HG02571 (cell line): Measurements from ENCODE around the gene SNCAIP.
"Not testable (repeated sequence)": the region's sequence is repeated elsewhere in the genome, so short reads cannot be mapped to it uniquely, and the experiment has no call there.

ENCODE experiments used
- ATAC-seq: cut with Tn5 transposase; IDR thresholded peaks from one replicate; pipeline ENCODE4 v1.9.1; 2021; ENCODE audit warnings: mild to moderate bottlenecking, moderate library complexity; ENCODE audit not compliant: unreplicated experiment

SNCAIP gene

DNA sequence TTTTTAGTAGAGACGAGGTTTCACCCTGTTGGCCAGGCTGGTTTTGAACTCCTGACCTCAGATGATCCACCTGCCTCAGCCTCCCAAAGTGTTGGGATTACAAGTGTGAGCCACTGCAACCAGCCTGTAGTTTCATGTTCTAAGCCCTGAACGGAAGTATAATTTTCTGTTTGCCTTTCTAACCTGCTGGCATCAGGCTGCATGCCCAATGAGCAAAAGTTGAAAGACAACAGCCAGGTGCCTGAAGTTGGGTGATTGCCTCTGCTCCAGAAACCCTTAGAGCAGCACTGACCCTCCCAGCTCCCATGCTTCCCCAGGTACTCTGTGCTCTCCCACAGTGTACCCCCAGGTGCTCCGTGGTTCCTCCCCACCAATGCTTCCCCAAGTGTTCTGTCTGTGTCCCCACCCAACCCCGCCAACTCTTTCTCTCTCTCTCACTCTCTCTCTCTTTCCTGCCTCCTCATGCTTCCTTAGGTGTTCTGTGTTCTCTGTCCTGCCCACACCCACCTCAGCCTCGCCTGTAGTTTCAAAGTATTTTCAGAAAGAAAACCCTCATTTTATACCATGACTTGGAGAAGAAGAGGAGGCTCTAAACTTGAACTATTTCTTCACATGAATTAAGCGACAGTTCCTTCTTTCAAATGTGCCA is 145.3 kb downstream of the SNCAIP start:
- ATAC-seq = no peak

DNA sequence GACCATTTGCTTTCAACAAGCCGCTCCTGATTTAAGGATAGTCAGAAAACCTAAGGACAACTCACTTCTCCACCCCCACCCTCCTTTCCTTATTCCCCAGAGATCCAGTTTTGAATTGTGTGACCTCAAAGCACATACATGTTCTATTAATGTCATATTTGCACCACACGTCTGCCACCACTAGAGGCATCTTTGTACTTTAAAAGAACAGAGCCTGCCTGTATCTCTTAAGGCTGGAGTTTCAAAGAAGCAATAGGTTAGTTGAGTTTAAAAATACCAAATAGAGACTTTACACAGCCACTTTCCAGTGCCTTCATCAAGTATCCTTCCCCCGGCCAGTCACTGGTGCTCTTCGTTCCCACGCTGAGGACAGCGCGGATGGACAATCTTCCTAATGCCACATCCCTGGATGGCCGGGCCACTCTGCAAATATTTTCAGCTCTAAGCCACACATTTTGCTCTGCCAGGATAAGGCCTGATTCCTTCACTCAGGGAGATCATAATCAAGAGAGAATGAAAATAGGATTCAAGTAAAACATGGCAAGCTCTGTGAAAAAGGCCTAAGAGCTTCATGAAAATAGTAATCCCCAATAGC is 146.3 kb downstream of the SNCAIP start:
- no peak for ATAC-seq

GRCh38 chr5:122462486-122462885 is 150.4 kb downstream of the SNCAIP start:
- ATAC-seq = no peak

DNA sequence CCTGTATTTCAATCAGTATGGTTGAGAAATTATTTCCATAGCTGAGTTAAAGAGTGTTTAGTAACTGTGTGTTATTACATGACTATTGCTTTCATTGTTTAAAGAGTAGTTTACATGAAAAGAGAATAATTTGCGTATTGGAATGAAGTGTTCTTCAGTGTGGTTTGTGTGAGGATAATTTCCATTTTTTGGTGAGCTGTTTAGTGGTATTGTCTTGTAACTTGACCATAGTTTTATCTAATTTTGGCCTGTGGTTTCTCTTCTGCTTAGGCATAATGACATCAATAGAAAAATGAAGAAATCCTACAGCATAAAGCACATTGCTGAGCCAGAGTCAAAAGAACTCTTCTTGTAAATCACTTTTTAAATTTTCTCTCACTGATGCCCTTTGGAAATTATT is 151.2 kb downstream of the SNCAIP start:
- ATAC-seq = no peak

- no peak for ATAC-seq
Observed at GRCh38 chr5:122464191-122464590, 152.2 kb downstream of the SNCAIP start.

- no peak for ATAC-seq
Observed at GRCh38 chr5:122465031-122465577, 153.1 kb downstream of the SNCAIP start.

- no peak for ATAC-seq
Observed at GRCh38 chr5:122465994-122466393, 154.0 kb downstream of the SNCAIP start.

GRCh38 chr5:122468351-122469116 is 156.5 kb downstream of the SNCAIP start:
- no peak for ATAC-seq

DNA sequence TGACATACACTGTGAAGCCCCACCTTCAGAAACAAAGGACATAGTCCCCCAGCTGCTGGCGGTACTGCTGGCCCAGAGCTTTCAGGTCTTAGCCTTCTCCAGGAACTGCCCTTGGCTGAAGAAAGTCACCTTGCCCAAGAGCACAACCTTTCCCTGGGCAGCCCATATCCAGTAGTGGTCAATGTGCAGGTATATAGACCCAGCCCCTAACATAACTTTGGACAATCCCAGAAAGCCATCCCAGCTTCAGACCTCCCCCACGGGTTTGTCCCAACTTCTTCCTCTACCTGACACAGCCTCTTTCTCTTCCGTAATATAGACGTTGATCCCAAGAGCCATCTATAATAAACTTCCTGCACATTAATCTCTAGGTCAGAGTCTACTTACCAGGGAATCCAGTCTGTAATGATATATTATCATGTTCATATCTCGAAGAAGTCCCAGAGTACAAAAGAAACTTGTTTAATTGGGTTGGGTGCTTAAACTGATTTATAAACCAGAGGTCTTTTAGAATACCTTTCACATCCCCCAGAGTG is 157.4 kb downstream of the SNCAIP start:
- no peak for ATAC-seq

DNA sequence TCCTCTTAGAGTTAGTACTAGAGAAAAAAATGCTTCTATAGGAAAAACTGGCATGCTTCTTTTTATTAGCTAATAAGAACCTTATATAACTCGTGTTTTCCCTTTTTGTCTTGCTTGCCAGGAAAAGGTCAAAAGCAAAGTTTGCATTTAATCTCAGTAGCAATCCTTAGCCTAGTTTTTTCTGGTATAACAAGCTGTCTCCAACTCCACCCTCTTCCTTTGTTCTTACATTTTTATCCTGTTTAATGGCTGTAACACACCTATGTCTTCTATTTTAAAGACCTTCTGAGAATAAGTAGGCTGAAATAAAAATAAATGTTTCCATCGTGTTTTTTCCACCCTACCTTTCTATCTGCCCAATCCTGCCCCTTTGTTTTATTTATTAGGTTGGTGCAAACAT is 158.3 kb downstream of the SNCAIP start:
- ATAC-seq = no peak

GRCh38 chr5:122471031-122471751 is 159.2 kb downstream of the SNCAIP start:
- ATAC-seq = no peak

- no peak for ATAC-seq
Observed at GRCh38 chr5:122471752-122472061, 159.7 kb downstream of the SNCAIP start.

DNA sequence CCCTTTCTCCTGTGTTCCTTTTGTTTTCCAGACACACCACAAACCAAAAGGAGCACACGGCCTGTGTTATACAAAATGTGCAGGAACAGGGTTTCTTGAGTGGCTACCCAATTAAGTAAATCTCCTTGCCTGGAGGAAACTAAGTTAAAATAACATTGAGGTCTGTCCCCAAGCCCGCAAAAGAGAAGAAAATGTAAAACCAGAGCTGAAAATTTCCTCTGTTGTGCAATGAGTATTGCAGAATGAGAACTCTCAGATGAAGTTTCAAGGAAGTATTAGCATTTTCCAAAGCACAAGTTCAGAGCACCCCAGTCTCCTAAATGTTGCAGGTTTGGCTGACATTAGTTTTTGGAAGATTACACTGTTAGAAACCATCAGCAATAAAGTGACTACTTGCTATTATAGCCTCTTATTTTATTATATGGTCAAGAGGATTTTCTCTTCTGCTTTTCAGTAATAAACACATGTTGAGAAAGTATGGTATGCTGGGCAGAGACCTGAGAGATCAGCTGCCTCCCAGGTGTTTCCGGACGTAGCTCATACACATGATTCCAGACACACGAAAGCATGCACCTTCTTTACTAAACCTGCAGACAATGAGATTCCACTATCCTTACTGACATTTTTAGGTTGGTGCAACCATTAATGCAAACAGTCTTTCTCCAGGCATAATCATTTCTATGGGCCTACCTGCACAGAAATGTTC is 161.3 kb downstream of the SNCAIP start:
- ATAC-seq = no peak

GRCh38 chr5:122473941-122474340 is 161.9 kb downstream of the SNCAIP start:
- no peak for ATAC-seq

DNA sequence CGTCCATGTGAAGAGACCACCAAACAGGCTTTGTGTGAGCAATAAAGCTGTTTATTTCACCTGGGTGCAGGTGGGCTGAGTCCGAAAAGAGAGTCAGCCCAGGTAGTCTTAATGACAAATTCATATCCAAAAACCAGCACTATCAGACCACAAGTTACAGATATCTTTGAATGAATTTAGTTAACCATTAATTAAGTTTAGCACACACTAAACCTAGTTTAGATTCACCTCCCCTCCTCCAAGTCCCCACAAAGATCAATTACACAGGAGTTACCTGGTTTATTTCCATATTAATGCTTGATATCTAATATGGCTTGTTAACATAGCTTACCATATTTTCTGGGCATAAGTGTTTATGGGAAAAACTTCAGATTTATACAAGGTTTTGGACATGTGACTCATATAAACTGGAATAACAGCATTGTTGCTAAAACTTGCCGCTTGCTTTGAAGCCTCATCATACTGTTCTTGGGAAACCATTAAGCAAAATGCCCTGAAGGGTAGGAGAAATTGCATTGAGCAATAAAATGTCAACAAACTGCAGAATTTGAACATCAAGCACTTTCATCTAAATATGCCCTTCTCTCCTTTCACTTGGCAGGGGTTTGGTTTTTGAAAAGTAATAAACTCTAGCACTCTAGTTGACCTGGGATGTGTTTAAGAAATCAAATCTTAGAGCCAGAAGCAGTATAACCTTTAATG is 166.9 kb downstream of the SNCAIP start:
- ATAC-seq = no peak

DNA sequence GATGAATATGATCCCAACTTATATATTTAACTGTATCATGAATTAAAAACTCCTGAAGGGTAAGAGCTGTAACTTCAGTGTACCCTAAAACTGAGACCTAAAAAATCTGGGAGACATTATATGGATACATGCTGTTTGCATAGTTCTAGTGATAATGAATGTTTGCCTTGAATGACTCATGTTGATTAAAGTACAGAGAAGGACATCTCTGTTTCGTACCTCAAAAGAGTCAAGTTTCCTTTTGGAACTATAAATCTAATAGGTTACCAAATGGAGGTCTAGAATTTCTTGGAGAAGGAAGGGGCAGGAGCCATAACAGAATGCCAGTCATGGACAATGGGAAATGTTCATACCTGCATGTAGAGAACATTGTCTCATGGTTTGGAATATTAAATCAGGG is 168.1 kb downstream of the SNCAIP start:
- ATAC-seq = no peak

DNA sequence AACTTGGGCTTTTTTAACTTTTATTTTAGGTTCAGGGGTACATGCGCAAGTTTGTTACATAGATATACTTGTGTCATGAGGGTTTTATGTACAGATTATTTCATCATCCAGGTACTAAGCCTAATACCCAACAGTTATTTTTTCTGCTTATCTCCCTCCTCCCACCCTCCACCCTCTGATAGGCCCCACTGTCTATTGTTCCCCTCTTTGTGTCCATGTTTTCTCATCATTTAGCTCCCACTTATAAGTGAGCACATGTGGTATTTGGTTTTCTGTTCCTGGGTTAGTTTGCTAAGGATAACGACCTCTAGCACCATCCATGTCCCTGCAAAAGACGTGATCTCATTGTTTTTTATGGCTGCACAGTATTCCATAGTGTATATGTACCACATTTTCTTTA is 172.1 kb downstream of the SNCAIP start:
- no peak for ATAC-seq

GRCh38 chr5:122485226-122485625 is 173.2 kb downstream of the SNCAIP start:
- no peak for ATAC-seq

GRCh38 chr5:122486616-122487015 is 174.6 kb downstream of the SNCAIP start:
- not testable (repeated sequence) for ATAC-seq

GRCh38 chr5:122490718-122491117 is 178.7 kb downstream of the SNCAIP start:
- ATAC-seq = no peak
